Ecto neural progenitor cell (in vitro differentiated cells): ENCODE data around the gene TMEM108.

Experiments
- DNase-seq: peaks from one replicate; pipeline ENCODE4 v3.0.0-alpha.2; 2018; ENCODE audit warnings: low spot score

Gene TMEM108

GRCh38 chr3:133227813-133228212, 189.6 kb downstream of the TMEM108 start:
- no peak for DNase-seq

- no peak for DNase-seq
Observed at GRCh38 chr3:133230195-133230594, 192.0 kb downstream of the TMEM108 start.

GRCh38 chr3:133236901-133237300, 198.7 kb downstream of the TMEM108 start:
- no peak for DNase-seq

- DNase-seq: no peak
Observed at GRCh38 chr3:133237380-133237779, 199.2 kb downstream of the TMEM108 start.

GRCh38 chr3:133238015-133238414, 199.8 kb downstream of the TMEM108 start:
- DNase-seq: no peak

- DNase-seq: no peak
Observed at GRCh38 chr3:133246119-133246518, 207.9 kb downstream of the TMEM108 start.

GRCh38 chr3:133246773-133247172, 208.6 kb downstream of the TMEM108 start:
- DNase-seq: no peak

- DNase-seq: no peak
Observed at GRCh38 chr3:133248389-133248788, 210.2 kb downstream of the TMEM108 start.

GRCh38 chr3:133249490-133249889, 211.3 kb downstream of the TMEM108 start:
- no peak for DNase-seq

GRCh38 chr3:133254151-133254550, 216.0 kb downstream of the TMEM108 start:
- DNase-seq: no peak

- no peak for DNase-seq
Observed at GRCh38 chr3:133254716-133255115, 216.5 kb downstream of the TMEM108 start.

GRCh38 chr3:133256787-133257483, 218.7 kb downstream of the TMEM108 start:
- DNase-seq: no peak

- no peak for DNase-seq
Observed at GRCh38 chr3:133258358-133258757, 220.2 kb downstream of the TMEM108 start.

- DNase-seq: no peak
Observed at GRCh38 chr3:133259767-133260166, 221.6 kb downstream of the TMEM108 start.

GRCh38 chr3:133262333-133262732, 224.1 kb downstream of the TMEM108 start:
- no peak for DNase-seq

GRCh38 chr3:133264920-133265319, 226.7 kb downstream of the TMEM108 start:
- DNase-seq: no peak

- no peak for DNase-seq
Observed at GRCh38 chr3:133268726-133269134, 230.5 kb downstream of the TMEM108 start.

- no peak for DNase-seq
Observed at GRCh38 chr3:133269393-133269792, 231.2 kb downstream of the TMEM108 start.

- no peak for DNase-seq
Observed at GRCh38 chr3:133270631-133271030, 232.4 kb downstream of the TMEM108 start.

GRCh38 chr3:133271042-133271441, 232.9 kb downstream of the TMEM108 start:
- no peak for DNase-seq

GRCh38 chr3:133271539-133271938, 233.3 kb downstream of the TMEM108 start:
- DNase-seq: no peak

- DNase-seq: no peak
Observed at GRCh38 chr3:133273346-133273745, 235.2 kb downstream of the TMEM108 start.

- no peak for DNase-seq
Observed at GRCh38 chr3:133274477-133274876, 236.3 kb downstream of the TMEM108 start.

- no peak for DNase-seq
Observed at GRCh38 chr3:133276594-133276993, 238.4 kb downstream of the TMEM108 start.
